Activated T-cell treated with anti-CD3 and anti-CD28 coated beads for 4 hours (primary cell): ENCODE results near the gene NFIA.

Source experiments
- DNase-seq: peaks from one replicate; pipeline ENCODE4 v3.0.0-alpha.2; 2020

The NFIA gene

GRCh38 chr1:61132645-61133334 is 50.4 kb downstream of the NFIA start:
- no peak for DNase-seq

GRCh38 chr1:61133335-61134019 is 51.1 kb downstream of the NFIA start:
- DNase-seq: no peak

- DNase-seq: no peak
Measured at GRCh38 chr1:61135291-61135690, 52.9 kb downstream of the NFIA start.

- no peak for DNase-seq
Measured at GRCh38 chr1:61138305-61138704, 55.9 kb downstream of the NFIA start.

- DNase-seq: no peak
Measured at GRCh38 chr1:61138921-61139774, 56.8 kb downstream of the NFIA start.

- DNase-seq: no peak
Measured at GRCh38 chr1:61139775-61140549, 57.6 kb downstream of the NFIA start.

GRCh38 chr1:61140778-61141177 is 58.4 kb downstream of the NFIA start:
- no peak for DNase-seq

GRCh38 chr1:61141288-61142042 is 59.1 kb downstream of the NFIA start:
- no peak for DNase-seq

- DNase-seq: no peak
Measured at GRCh38 chr1:61142043-61142440, 59.7 kb downstream of the NFIA start.

- no peak for DNase-seq
Measured at GRCh38 chr1:61142726-61143500, 60.6 kb downstream of the NFIA start.

- no peak for DNase-seq
Measured at GRCh38 chr1:61143821-61144424, 61.6 kb downstream of the NFIA start.

GRCh38 chr1:61149010-61149860 is 66.9 kb downstream of the NFIA start:
- no peak for DNase-seq

GRCh38 chr1:61151565-61151964 is 69.2 kb downstream of the NFIA start:
- DNase-seq: no peak

GRCh38 chr1:61152066-61152465 is 69.7 kb downstream of the NFIA start:
- no peak for DNase-seq

- DNase-seq: no peak
Measured at GRCh38 chr1:61152469-61153105, 70.2 kb downstream of the NFIA start.

GRCh38 chr1:61156576-61157467 is 74.5 kb downstream of the NFIA start:
- no peak for DNase-seq

- no peak for DNase-seq
Measured at GRCh38 chr1:61157468-61157987, 75.2 kb downstream of the NFIA start.

GRCh38 chr1:61158591-61158990 is 76.2 kb downstream of the NFIA start:
- DNase-seq: no peak
